ENCODE results near the gene E2F4.

Gene E2F4

DNA sequence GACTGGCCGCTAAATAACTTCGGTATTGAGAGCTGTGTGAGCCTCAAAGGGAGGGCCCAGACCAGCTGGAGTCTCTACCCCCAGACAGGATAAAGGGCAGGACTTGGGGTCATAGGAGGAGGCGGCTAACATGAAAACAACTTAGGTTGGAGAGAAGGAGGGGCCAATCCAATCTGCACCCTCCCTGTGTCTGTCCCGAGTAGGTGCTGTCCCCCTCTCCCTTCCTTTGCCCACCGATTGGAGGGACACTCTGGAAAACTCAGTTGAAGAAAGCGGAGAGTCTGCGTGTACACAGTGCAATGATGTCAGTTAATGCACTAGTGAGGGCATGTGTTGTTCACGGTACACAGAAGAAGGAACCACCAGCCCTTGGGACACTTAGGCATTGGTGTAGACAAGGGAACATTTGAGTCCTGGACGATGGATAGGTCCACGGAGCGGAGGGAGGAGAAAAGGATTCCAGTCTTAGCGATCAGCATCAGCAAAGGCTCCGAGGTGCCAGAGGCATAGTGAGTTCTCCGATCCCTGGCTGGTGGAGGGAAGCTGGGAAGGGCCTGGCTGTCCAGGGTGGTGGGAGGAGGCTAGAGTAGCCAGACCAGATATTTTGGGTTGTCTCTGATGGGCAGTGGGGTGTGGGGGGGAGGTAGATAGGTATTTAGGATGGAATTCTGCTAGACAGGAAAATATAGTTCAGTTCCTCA lies 20.9 kb upstream of the E2F4 start:
- H3K4me2 ChIP-seq (ENCODE audit: low read depth, low read length), result peak overlapping the region; percentile 93
- no peaks in the 10 kb centered on the region for H3K9me3 ChIP-seq (replicated peaks; ENCODE audit: insufficient read depth, low read length)
- no peak for TF ChIP-seq EZH2 (optimal IDR thresholded peaks at IDR 0.05; ENCODE audit: low read depth, low read length)
- no peak for DNase-seq
- H3K9me2 ChIP-seq (replicated peaks; ENCODE audit: insufficient read depth, low read length), result no peaks in the 10 kb centered on the region
- no peaks in the 10 kb centered on the region for H4K20me1 ChIP-seq (ENCODE audit: insufficient read depth, low read length)
- peak overlapping the region; percentile 76 for H3K9ac ChIP-seq (ENCODE audit: low read length)
- no peaks in the 10 kb centered on the region for H3K36me3 ChIP-seq (replicated peaks; ENCODE audit: insufficient read depth, low read length)
- peaks cover 39% of the 10 kb centered on the region for H3F3A ChIP-seq (ENCODE audit: insufficient read depth, low read length)
- H3K4me1 ChIP-seq (ENCODE audit: low read length), result peaks cover 37% of the 10 kb centered on the region
- H2AFZ ChIP-seq (ENCODE audit: low read length), result peak overlapping the region; percentile 66
- no peaks in the 10 kb centered on the region for H3K27me3 ChIP-seq (replicated peaks; ENCODE audit: insufficient read depth, low read length)
- H3K4me3 ChIP-seq (ENCODE audit: low read length), result peak overlapping the region; percentile 70
- peak overlapping the region; percentile 77; the same call in 1 of the 2 replicates for H3K27ac ChIP-seq (ENCODE audit: low read length)
- peaks cover 9% of the 10 kb centered on the region for H3K79me2 ChIP-seq (ENCODE audit: low read length)

DNA sequence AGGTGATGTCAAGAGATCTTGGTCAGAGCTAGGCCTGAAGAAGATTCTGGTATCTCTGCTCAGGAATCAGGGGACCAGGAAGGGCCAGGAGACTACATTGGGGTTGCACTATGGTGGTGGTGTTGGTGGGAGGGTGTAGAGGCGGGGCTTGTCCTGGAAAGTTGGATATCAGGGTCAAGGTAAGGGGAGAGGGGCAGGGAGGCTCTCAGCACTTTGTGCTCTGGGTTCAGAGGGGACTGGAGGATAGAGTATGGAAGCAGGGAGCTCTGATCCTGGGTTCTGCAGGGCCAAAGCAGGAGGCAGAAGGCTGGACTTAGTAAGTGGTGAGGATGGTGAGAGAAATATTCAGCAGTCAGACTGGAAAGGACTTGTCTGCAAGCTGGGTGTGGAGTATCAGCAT lies 18.6 kb upstream of the E2F4 start:
- Histone ChIP-seq H3F3A (ENCODE audit: insufficient read depth, low read length) (peaks cover 49% of the 10 kb centered on the region), H3K4me3 (ENCODE audit: low read length) (peak overlapping the region; percentile 68), H3K4me1 (ENCODE audit: low read length) (peaks cover 32% of the 10 kb centered on the region), H3K27me3 (replicated peaks; ENCODE audit: insufficient read depth, low read length) (no peaks in the 10 kb centered on the region), H3K36me3 (replicated peaks; ENCODE audit: insufficient read depth, low read length) (no peaks in the 10 kb centered on the region), H3K27ac (ENCODE audit: low read length) (peak overlapping the region; percentile 68; the same call in 1 of the 2 replicates), H3K79me2 (ENCODE audit: low read length) (peaks cover 9% of the 10 kb centered on the region), H3K9me2 (replicated peaks; ENCODE audit: insufficient read depth, low read length) (no peaks in the 10 kb centered on the region), H3K9ac (ENCODE audit: low read length) (peak overlapping the region; percentile 62), H4K20me1 (ENCODE audit: insufficient read depth, low read length) (no peaks in the 10 kb centered on the region), H3K9me3 (replicated peaks; ENCODE audit: insufficient read depth, low read length) (no peaks in the 10 kb centered on the region), H2AFZ (ENCODE audit: low read length) (peak overlapping the region; percentile 57), H3K4me2 (ENCODE audit: low read depth, low read length) (peak overlapping the region; percentile 97)
- no peak for DNase-seq
- TF ChIP-seq EZH2phosphoT487 (IDR thresholded peaks at IDR 0.05; ENCODE audit: low read length) (no peak), EZH2 (optimal IDR thresholded peaks at IDR 0.05; ENCODE audit: low read depth, low read length) (no peak)
- TF ChIP-seq, protein P1, sequence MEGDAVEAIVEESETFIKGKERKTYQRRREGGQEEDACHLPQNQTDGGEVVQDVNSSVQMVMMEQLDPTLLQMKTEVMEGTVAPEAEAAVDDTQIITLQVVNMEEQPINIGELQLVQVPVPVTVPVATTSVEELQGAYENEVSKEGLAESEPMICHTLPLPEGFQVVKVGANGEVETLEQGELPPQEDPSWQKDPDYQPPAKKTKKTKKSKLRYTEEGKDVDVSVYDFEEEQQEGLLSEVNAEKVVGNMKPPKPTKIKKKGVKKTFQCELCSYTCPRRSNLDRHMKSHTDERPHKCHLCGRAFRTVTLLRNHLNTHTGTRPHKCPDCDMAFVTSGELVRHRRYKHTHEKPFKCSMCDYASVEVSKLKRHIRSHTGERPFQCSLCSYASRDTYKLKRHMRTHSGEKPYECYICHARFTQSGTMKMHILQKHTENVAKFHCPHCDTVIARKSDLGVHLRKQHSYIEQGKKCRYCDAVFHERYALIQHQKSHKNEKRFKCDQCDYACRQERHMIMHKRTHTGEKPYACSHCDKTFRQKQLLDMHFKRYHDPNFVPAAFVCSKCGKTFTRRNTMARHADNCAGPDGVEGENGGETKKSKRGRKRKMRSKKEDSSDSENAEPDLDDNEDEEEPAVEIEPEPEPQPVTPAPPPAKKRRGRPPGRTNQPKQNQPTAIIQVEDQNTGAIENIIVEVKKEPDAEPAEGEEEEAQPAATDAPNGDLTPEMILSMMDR (IDR thresholded peaks at IDR 0.05; ENCODE audit: low read length), result no peak

DNA sequence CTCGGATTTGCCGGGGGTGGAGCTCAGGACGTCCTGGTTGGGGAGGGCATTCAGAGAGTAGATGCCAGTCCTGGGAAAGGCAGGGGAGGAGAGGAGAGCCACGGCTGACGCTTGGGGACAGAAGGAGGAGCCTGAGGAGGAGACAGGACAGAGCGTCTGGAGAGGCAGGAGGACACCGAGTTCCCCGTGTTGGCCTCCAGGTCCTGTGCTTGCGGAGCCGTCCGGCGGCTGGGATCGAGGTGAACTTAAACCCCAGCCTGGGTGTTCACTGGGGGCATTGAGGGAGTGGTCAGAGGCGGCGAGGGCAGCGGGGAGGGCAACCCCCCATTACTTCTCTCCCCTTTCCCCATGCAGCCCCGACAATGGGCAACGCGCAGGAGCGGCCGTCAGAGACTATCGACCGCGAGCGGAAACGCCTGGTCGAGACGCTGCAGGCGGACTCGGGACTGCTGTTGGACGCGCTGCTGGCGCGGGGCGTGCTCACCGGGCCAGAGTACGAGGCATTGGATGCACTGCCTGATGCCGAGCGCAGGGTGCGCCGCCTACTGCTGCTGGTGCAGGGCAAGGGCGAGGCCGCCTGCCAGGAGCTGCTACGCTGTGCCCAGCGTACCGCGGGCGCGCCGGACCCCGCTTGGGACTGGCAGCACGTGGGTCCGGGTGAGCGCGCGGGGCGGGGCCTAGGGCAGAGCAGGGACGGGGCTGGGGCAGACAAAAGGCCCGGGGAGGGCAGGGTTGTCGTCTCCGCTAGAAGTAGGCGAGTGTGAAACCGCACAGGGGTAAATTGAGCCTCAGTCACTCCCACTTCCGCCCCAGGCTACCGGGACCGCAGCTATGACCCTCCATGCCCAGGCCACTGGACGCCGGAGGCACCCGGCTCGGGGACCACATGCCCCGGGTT lies 17.9 kb upstream of the E2F4 start:
- Histone ChIP-seq H3F3A (ENCODE audit: insufficient read depth, low read length) (peaks cover 49% of the 10 kb centered on the region), H3K27ac (ENCODE audit: low read length) (peak overlapping the region; percentile 68; the same call in 1 of the 2 replicates), H3K79me2 (ENCODE audit: low read length) (peaks cover 9% of the 10 kb centered on the region), H4K20me1 (ENCODE audit: insufficient read depth, low read length) (no peaks in the 10 kb centered on the region), H3K9me3 (replicated peaks; ENCODE audit: insufficient read depth, low read length) (no peaks in the 10 kb centered on the region), H3K9me2 (replicated peaks; ENCODE audit: insufficient read depth, low read length) (no peaks in the 10 kb centered on the region), H2AFZ (ENCODE audit: low read length) (peak overlapping the region; percentile 57), H3K27me3 (replicated peaks; ENCODE audit: insufficient read depth, low read length) (no peaks in the 10 kb centered on the region), H3K36me3 (replicated peaks; ENCODE audit: insufficient read depth, low read length) (no peaks in the 10 kb centered on the region), H3K4me2 (ENCODE audit: low read depth, low read length) (peak overlapping the region; percentile 97), H3K4me3 (ENCODE audit: low read length) (peak overlapping the region; percentile 68), H3K4me1 (ENCODE audit: low read length) (peaks cover 35% of the 10 kb centered on the region), H3K9ac (ENCODE audit: low read length) (peak overlapping the region; percentile 62)
- TF ChIP-seq EZH2phosphoT487 (IDR thresholded peaks at IDR 0.05; ENCODE audit: low read length) (no peak), EZH2 (optimal IDR thresholded peaks at IDR 0.05; ENCODE audit: low read depth, low read length) (no peak)
- TF ChIP-seq, protein P1 (IDR thresholded peaks at IDR 0.05; ENCODE audit: low read length), result peak; percentile 36
- DNase-seq, result peak; percentile 94

All from MM.1S (cell line).